ENCODE measurements around the gene C10orf143. TPM values are rescaled to one million over a fixed set of nuclear protein-coding genes. Genes with fewer than 3 reads are reported as not detected.

Gene C10orf143
- total and polyA plus RNA-seq, 2 of the 4 experiments (the other 2 are of a cell fraction), result 0.36 to 0.60 TPM

DNA sequence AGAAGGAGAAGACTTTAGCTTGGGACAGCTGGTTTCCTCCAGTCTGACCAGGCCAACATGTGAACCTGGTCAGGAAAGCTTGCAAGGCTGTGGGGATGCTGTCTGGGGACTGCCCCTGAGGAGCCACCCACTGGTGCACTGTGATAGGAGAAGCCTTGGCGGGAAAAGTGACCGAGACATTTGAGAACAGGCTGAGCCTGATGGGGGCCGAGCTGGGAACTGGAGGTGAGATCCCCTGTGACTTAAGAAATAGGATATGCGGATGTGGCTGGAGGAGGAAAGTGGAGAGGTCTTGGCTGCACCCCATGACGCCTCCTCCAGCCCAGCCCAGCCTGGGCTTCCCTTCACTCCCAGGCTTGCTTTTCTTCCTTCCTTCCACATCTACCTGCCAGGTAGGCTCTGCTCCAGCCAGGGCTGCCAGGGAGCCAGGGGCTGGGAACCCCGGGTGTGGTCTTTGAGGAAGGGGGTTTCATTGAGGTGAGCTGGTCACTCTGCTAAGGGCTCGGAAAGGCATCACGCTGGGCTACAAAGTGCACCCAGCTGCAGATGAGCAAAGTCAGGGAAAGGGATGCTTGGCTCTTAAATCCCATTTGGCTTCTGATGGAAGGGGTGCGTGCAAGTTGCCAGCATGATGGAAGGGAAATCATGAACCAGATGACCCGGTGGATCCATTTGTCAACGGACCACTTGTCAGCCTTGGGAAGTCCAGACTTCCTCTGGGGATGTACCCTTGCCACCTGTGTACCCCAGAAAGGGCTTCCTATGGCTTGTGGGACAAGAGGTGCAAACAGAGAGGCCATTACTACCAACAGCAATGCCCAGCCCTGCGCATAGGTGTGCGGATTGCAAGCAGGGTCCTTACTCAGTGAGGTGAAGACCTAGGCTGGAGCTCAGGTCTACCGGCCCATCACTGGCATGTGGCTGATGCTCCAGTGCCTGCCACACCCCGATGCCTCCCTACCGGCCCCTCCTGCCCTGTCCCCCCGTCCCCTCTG, 66.3 kb downstream of the C10orf143 start:
- POLR2A ChIA-PET (ENCODE audit: unreplicated experiment), result no interaction called here
- Histone ChIP-seq H3K36me3 (ENCODE audit: control insufficient read depth, insufficient read depth, low read length) (no peaks in the 10 kb centered on the region), H4K91ac (ENCODE audit: insufficient read depth, low read depth, low read length) (no peak overlapping the region), H3K79me1 (ENCODE audit: low read depth in 1 of 2, low read length in 2 of 2) (no peaks in the 10 kb centered on the region), H3K56ac (ENCODE audit: extremely low read depth, insufficient read depth, low read length) (no peak overlapping the region), H4K8ac (ENCODE audit: low read depth in 2 of 2, low read length in 2 of 2) (no peak overlapping the region), H3K9me1 (ENCODE audit: insufficient read depth, low read length) (no peaks in the 10 kb centered on the region), H3K4me3 (ENCODE audit: insufficient read depth, low read depth, low read length) (no peak overlapping the region), H4K5ac (ENCODE audit: low read depth, low read length) (no peak overlapping the region), H3K4me2 (ENCODE audit: low read depth, low read length) (no peak overlapping the region), H3K27ac (ENCODE audit: insufficient read depth, low read length) (no peak overlapping the region), H2BK15ac (ENCODE audit: low read depth, low read length) (no peak overlapping the region), H3K9ac (ENCODE audit: low read depth, low read length) (no peak overlapping the region), H2BK5ac (ENCODE audit: low read depth, low read length, poor library complexity, severe bottlenecking) (no peak overlapping the region), H3K18ac (ENCODE audit: low read depth, low read length) (no peak overlapping the region), H3K4me1 (ENCODE audit: control insufficient read depth, insufficient read depth, low read length) (no peaks in the 10 kb centered on the region), H3K4ac (ENCODE audit: low read depth, low read length) (no peak overlapping the region), H2BK20ac (ENCODE audit: low read depth, low read length) (no peak overlapping the region), H2BK120ac (ENCODE audit: low read depth, low read length) (no peak overlapping the region), H2AK9ac (replicated peaks; ENCODE audit: low read depth, low read length, poor library complexity) (no peak overlapping the region), H2AFZ (replicated peaks; ENCODE audit: low read length, poor library complexity) (no peak overlapping the region), H3K23ac (ENCODE audit: low read depth, low read length) (no peak overlapping the region), H3K27me3 (ENCODE audit: control insufficient read depth, insufficient read depth, low read length) (no peaks in the 10 kb centered on the region), H3K9me3 (ENCODE audit: control insufficient read depth, insufficient read depth, low read length) (peaks cover 10% of the 10 kb centered on the region), H4K20me1 (ENCODE audit: insufficient read depth, low read length) (no peaks in the 10 kb centered on the region), H3K14ac (replicated peaks; ENCODE audit: low read depth, low read length) (no peak overlapping the region), H2AK5ac (ENCODE audit: low read depth, low read length) (no peak overlapping the region)
- dilution Hi-C loops (cut with HindIII; ENCODE audit: low sequenced_read_pairs, unreplicated experiment) (no loop called here), intact Hi-C loops (cut with micrococcal nuclease) (no loop called here), in situ Hi-C loops (cut with MboI; ENCODE audit: low sequenced_read_pairs) (no loop called here)
- DNase-seq (no peak), ATAC-seq (ENCODE audit: low read depth) (no peak)
- CTCF ChIA-PET, result no interaction called here
- 77% methylated on average over 4 of the region's 17 CpGs; no CpG with 5 or more reads in 1 of the 2 experiments for WGBS, 2 experiments (ENCODE audit: extremely low coverage in 2 of 2, insufficient read length in 1 of 2)
- no peak for TF ChIP-seq RAD21 (IDR thresholded peaks at IDR 0.05; ENCODE audit: low read length)
- no peak for TF ChIP-seq CEBPB (IDR thresholded peaks at IDR 0.05; ENCODE audit: low read depth, low read length)
- no peak for TF ChIP-seq NFE2L2 (IDR thresholded peaks at IDR 0.05; ENCODE audit: low read depth, low read length)
- TF ChIP-seq MAFK (IDR thresholded peaks at IDR 0.05; ENCODE audit: low read depth, low read length), result no peak
- TF ChIP-seq, protein P1, sequence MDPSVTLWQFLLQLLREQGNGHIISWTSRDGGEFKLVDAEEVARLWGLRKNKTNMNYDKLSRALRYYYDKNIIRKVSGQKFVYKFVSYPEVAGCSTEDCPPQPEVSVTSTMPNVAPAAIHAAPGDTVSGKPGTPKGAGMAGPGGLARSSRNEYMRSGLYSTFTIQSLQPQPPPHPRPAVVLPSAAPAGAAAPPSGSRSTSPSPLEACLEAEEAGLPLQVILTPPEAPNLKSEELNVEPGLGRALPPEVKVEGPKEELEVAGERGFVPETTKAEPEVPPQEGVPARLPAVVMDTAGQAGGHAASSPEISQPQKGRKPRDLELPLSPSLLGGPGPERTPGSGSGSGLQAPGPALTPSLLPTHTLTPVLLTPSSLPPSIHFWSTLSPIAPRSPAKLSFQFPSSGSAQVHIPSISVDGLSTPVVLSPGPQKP (IDR thresholded peaks at IDR 0.05; ENCODE audit: borderline replicate concordance, low read depth, low read length), result no peak
- TF ChIP-seq, protein P2, sequence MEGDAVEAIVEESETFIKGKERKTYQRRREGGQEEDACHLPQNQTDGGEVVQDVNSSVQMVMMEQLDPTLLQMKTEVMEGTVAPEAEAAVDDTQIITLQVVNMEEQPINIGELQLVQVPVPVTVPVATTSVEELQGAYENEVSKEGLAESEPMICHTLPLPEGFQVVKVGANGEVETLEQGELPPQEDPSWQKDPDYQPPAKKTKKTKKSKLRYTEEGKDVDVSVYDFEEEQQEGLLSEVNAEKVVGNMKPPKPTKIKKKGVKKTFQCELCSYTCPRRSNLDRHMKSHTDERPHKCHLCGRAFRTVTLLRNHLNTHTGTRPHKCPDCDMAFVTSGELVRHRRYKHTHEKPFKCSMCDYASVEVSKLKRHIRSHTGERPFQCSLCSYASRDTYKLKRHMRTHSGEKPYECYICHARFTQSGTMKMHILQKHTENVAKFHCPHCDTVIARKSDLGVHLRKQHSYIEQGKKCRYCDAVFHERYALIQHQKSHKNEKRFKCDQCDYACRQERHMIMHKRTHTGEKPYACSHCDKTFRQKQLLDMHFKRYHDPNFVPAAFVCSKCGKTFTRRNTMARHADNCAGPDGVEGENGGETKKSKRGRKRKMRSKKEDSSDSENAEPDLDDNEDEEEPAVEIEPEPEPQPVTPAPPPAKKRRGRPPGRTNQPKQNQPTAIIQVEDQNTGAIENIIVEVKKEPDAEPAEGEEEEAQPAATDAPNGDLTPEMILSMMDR (conservative IDR thresholded peaks at IDR 0.05; ENCODE audit: low read depth, low read length), result no peak
- BruUV-seq (replicated peaks), result no TSS peak
